HG02870 (cell line): Measurements from ENCODE around the gene C19orf33.

ENCODE experiments used
- ATAC-seq: cut with Tn5 transposase; IDR thresholded peaks from one replicate; pipeline ENCODE4 v1.9.1; 2021; ENCODE audit warnings: mild to moderate bottlenecking, moderate library complexity; ENCODE audit not compliant: unreplicated experiment

Gene C19orf33

GRCh38 chr19:38308006-38308766 is 4.1 kb downstream of the C19orf33 start:
- ATAC-seq = no peak

GRCh38 chr19:38308926-38309614 is 5.0 kb downstream of the C19orf33 start:
- ATAC-seq = no peak

GRCh38 chr19:38309615-38310278 is 5.7 kb downstream of the C19orf33 start:
- ATAC-seq = no peak

- ATAC-seq = no peak
These were observed 6.2 kb downstream of the C19orf33 start for GRCh38 chr19:38310279-38310670.

GRCh38 chr19:38310986-38311385 is 6.9 kb downstream of the C19orf33 start:
- ATAC-seq = no peak

- ATAC-seq = peak; percentile 83
These were observed 11.8 kb downstream of the C19orf33 start, which contains the start of gene YIF1B for GRCh38 chr19:38315657-38316476. Gene YIF1B, minus strand, starts transcription at chr19:38315947. Its CDS starts 30 bp downstream, at chr19:38315917.

GRCh38 chr19:38316477-38317067 is 12.5 kb downstream of the C19orf33 start:
- ATAC-seq = no peak

GRCh38 chr19:38317104-38317612 is 13.1 kb downstream of the C19orf33 start:
- ATAC-seq = no peak

GRCh38 chr19:38318660-38319059 is 14.6 kb downstream of the C19orf33 start:
- ATAC-seq = no peak

GRCh38 chr19:38319421-38320258 is 15.6 kb downstream of the C19orf33 start, which contains the start of gene KCNK6:
Gene KCNK6, plus strand, starts transcription at chr19:38319845. Its CDS starts 106 bp downstream, at chr19:38319951.
- ATAC-seq = no peak

GRCh38 chr19:38320969-38321339 is 16.9 kb downstream of the C19orf33 start:
- no peak for ATAC-seq

- no peak for ATAC-seq
These were observed 17.7 kb downstream of the C19orf33 start for GRCh38 chr19:38321646-38322196.

GRCh38 chr19:38323291-38323690 is 19.2 kb downstream of the C19orf33 start:
- no peak for ATAC-seq

GRCh38 chr19:38324431-38324830 is 20.4 kb downstream of the C19orf33 start:
- no peak for ATAC-seq

- ATAC-seq = no peak
These were observed 22.5 kb downstream of the C19orf33 start for GRCh38 chr19:38326591-38326990.

- no peak for ATAC-seq
These were observed 25.6 kb downstream of the C19orf33 start for GRCh38 chr19:38329651-38330050.

GRCh38 chr19:38331728-38332127 is 27.7 kb downstream of the C19orf33 start:
- ATAC-seq = no peak

GRCh38 chr19:38333245-38333644 is 29.2 kb downstream of the C19orf33 start:
- ATAC-seq = no peak
